GM12872 (cell line): ENCODE data around the gene MBOAT7.

ENCODE experiments used
- CTCF ChIP-seq: IDR thresholded peaks from 3 replicates; pipeline ENCODE4 v1.5.1; 2011; ENCODE audit warnings: low read depth, mild to moderate bottlenecking, low read length, moderate library complexity; ENCODE audit not compliant: insufficient read depth

Gene MBOAT7

GRCh38 chr19:54199401-54199800 lies 10.0 kb upstream of the MBOAT7 start:
- TF ChIP-seq CTCF = no peak

DNA sequence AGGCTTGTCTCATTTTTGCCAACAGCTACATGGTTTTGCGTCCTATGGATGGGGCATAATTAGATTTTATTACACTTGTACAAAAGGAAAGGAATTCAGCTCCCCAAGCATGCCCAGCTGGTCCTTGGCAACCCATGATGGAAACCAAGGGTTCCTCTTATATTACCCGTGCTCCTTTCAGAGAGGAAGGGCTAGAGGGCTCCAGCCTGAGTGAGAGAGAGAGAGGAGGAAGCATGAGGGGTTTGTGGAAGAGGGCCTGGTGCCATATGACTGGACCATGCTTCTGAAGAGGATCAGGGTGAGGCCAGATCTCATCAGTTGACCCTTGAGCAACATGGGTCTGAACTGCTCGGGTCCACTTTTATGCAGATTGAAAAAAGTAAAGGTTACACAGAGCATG lies 7.7 kb upstream of the MBOAT7 start:
- no peak for TF ChIP-seq CTCF

- no peak for TF ChIP-seq CTCF
Observed at GRCh38 chr19:54196536-54196935, 7.2 kb upstream of the MBOAT7 start.

DNA sequence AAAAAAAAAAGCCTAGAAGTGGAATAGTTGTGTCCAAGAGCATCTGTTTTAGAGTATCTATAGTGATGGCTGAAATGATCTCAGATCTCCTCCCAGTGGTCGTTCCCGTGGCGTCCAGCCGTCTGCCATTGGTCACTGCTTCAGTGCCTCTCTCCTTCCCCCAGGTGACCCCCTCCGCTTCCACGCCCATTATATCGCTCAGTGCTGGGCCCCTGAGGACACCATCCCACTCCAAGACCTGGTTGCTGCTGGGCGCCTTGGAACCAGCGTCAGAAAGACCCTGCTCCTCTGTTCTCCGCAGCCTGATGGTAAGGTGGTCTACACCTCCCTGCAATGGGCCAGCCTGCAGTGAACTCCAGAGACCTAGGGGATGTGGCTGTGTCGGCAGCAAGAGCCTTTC lies 3.6 kb upstream of the MBOAT7 start:
- no peak for TF ChIP-seq CTCF

DNA sequence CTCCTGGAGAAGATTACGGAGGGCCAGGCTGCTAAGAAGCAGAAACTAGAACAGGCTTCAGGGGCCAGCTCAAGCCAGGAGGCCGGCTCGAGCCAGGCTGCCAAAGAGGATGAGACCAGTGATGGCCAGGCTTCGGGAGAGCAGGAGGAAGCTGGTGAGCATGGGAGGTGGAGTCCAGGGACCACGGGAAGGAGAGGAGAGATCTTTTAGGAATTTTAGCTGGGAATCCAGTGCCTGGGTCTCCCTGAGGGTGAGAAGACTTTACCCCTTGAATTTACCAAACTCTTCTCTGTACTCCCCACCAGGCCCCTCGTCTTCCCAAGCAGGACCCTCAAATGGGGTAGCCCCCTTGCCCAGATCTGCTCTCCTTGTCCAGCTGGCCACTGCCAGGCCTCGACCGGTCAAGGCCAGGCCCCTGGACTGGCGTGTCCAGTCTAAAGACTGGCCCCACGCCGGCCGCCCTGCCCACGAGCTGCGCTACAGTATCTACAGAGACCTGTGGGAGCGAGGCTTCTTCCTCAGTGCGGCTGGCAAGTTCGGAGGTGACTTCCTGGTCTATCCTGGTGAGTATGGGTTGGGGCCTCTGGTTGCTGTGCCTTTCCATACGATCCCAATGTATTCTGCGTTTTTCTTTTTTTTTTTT lies 2.6 kb upstream of the MBOAT7 start:
- no peak for TF ChIP-seq CTCF

DNA sequence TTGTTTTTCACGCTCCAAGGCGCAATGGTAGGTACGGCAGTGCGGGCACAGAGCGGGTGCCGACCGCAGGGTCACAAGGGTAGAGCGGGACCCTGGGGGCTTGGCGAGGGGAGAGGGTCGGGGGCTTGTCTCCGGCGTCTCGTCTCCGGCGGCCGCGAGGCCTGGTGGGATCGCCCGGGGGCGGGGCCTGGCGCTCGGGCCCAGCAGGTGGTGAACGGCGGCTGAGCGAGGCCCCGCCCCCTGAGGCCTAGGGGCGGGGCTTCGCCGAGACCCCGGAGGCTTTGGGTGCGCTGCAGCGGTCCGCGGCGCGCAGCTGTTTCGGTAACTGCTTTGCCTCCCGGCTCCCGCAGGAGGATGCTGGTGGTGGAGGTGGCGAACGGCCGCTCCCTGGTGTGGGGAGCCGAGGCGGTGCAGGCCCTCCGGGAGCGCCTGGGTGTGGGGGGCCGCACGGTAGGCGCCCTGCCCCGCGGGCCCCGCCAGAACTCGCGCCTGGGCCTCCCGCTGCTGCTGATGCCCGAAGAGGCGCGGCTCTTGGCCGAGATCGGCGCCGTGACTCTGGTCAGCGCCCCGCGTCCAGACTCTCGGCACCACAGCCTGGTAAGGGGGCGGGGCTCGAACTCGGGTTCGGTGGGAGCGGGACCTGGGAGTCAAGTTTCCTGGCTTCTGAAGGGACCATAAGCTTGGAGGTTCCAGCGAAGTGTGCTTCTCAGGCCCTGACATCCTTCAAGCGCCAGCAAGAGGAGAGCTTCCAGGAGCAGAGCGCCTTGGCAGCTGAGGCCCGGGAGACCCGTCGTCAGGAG lies 1.8 kb upstream of the MBOAT7 start, which contains the start of gene TSEN34:
TSEN34 (plus strand) TSS at position 298 of the 800 bp plus-strand sequence; CDS start at position 355, 57 bp downstream.
- TF ChIP-seq CTCF = no peak

DNA sequence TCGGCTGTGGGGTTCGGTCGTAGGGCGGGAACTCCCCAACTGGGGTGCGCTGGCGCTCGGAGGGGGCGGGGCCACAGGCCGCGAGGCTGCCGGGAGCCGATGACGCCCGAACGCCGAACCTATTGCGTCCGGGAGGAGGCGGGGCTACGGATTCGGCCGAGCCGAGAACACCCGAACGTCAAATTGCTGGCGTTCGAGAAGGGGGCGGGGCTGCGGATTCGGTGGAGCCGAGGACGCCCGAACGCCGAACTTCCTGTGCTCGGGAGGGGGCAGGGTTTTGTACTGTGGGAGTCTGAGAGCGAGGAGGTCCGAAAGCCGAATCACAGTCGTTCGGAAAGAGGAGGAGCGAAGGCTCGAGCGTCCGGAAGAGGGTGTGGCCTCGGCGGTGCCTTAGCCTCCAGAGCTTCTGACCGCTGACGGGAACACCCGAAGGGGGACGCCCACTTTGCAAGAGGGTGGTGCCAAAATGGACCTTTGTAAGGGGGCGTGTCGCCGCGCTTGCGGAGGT lies 1.2 kb upstream of the MBOAT7 start:
- no peak for TF ChIP-seq CTCF
